ENCODE measurements around the gene DACT3. TPM values are rescaled to one million over a fixed set of nuclear protein-coding genes. Genes with fewer than 3 reads are reported as not detected.

The DACT3 gene
- total RNA-seq, 2 donors from 2014 or later = 0.99 to 4.4 TPM

DNA sequence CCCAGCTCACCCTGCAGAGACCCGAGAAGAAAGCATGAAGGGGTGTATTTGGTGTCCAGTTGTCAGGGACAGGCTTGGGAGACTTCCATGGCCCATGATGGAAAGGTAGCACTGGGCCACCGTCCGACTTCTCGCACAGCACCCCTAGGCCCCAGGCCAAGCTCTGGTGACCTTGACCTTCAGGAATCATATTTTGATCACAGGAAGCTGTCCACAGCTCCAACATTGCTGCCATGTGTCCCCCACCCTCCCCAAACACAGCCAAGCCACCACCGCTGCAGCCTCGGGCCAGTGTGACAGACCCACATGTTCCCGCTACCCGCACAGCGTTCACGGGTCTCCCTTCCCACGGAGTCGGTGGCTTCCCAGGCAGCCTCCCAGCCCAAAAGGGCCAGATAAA, 35.3 kb downstream of the DACT3 start:
- WGBS, 2 donors = 61 to 75% methylated on average over 5 to 12 of the region's 12 CpGs
- ATAC-seq (no peak), DNase-seq (no peak)
- no peaks in the 10 kb centered on the region for H3K27me3 ChIP-seq
- H3K27ac ChIP-seq = peak overlapping the region in 3 of 4 donors; percentile 15 to 61 (median 29)
- intact Hi-C loops (cut with DNase I) = no loop called here
- H3K4me1 ChIP-seq = peaks cover 5% of the 10 kb centered on the region
- H3K4me3 ChIP-seq = no peak overlapping the region
- no peaks in the 10 kb centered on the region for H3K9me3 ChIP-seq
- no peaks in the 10 kb centered on the region for H3K36me3 ChIP-seq (replicated peaks in 1 of 2; ENCODE audit: insufficient read depth in 1 of 2, low read depth in 2 of 2)
- TF ChIP-seq, protein P1, sequence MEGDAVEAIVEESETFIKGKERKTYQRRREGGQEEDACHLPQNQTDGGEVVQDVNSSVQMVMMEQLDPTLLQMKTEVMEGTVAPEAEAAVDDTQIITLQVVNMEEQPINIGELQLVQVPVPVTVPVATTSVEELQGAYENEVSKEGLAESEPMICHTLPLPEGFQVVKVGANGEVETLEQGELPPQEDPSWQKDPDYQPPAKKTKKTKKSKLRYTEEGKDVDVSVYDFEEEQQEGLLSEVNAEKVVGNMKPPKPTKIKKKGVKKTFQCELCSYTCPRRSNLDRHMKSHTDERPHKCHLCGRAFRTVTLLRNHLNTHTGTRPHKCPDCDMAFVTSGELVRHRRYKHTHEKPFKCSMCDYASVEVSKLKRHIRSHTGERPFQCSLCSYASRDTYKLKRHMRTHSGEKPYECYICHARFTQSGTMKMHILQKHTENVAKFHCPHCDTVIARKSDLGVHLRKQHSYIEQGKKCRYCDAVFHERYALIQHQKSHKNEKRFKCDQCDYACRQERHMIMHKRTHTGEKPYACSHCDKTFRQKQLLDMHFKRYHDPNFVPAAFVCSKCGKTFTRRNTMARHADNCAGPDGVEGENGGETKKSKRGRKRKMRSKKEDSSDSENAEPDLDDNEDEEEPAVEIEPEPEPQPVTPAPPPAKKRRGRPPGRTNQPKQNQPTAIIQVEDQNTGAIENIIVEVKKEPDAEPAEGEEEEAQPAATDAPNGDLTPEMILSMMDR (IDR thresholded peaks at IDR 0.05) = no peak
- TF ChIP-seq POLR2A (IDR thresholded peaks at IDR 0.05) = no peak

DNA sequence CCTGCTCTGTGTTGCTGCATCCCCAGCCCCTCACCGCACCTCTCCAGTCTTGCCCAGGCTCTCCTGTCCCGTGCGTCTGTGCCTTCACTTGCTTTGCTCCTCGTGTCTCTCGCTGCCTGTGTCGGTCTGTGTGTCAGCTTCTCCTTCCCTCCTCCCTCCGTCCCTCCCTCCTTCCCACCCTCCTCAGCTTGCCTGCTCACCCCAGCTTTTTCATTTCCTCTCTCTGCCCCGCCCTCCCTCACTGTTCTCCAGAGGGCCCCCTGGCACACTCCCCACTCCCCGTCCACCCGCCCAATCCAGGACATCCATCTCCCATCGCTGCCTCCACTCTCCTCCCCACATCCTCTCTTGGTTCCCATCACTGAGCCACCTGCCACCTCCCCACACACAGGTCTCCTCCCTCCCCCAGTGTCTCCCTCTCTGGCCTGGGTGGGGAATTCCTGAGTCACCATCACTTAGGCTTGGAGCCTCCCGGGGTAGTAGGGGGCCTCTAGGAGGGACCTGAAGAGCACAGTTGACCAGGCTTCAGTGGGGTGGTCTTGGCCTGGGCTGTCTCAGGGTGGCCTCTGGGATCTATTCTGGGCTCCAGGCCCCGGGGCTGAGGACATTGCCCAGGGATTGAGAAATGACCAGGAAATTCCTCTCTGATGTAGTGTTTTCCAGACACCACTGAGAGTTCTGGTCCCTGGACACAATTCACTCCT, 35.9 kb downstream of the DACT3 start, which contains the start of gene PTGIR:
TSS of gene PTGIR (minus strand) at position 132 of the 704 bp plus-strand sequence. CDS start 864 bp downstream, outside the sequence.
- 67 to 70% methylated on average over 13 of the region's 13 CpGs for WGBS, 2 donors

DNA sequence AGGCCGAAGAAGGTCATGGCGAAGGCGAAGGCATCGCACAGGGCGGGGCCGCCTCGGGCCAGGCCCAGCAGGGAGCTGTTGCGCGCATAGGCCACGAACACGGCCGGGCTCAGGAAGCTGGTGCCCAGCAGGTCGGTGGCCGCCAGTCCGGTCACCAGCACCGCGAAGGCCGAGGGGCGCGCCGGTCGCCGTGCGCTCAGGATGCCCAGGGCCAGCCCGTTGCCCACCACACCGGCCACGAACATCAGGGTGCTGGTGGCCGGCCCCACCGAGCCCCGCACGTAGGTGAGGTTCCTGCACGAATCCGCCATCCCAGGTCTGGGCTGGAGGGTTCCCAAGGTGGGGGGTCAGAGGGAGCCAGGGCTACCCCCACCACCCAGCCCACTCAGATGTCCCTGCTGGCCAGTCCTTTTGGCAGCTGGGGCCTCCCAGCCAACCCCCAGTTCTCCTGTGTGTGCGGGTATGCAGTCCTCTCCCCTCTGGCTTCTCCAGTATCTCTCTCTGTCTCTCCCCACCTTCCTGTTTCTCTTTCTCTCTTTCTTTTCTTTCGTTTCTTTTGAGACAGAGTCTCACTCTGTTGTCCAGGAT, 37.0 kb downstream of the DACT3 start:
- no peak for DNase-seq
- Histone ChIP-seq H3K4me1 (peaks cover 11% of the 10 kb centered on the region), H3K9me3 (no peaks in the 10 kb centered on the region), H3K36me3 (replicated peaks in 1 of 2; ENCODE audit: insufficient read depth in 1 of 2, low read depth in 2 of 2) (no peaks in the 10 kb centered on the region), H3K27me3 (no peaks in the 10 kb centered on the region), H3K27ac (peak overlapping the region in 1 of 4 donors; percentile 2), H3K4me3 (no peak overlapping the region)
- intact Hi-C loops (cut with DNase I) = no loop called here
- TF ChIP-seq, protein P1 (IDR thresholded peaks at IDR 0.05) = no peak
- no peak for TF ChIP-seq POLR2A (IDR thresholded peaks at IDR 0.05)
- ATAC-seq = no peak
- WGBS, 2 donors = 87 to 91% methylated on average over 11 to 23 of the region's 35 CpGs

More for the DNA sequence above, 35.9 kb downstream of the DACT3 start, which contains the start of gene PTGIR:
- no peaks in the 10 kb centered on the region for H3K27me3 ChIP-seq
- intact Hi-C loops (cut with DNase I) = no loop called here
- H3K4me3 ChIP-seq = no peak within 1 kb of the TSS
- H3K9me3 ChIP-seq = no peaks in the 10 kb centered on the region
- DNase-seq = peak in 3 of 4 donors; percentile 46 to 62 (median 54)
- peak in 2 of 3 donors; percentile 29 to 36 for TF ChIP-seq POLR2A (IDR thresholded peaks at IDR 0.05)
- TF ChIP-seq, protein P1 (IDR thresholded peaks at IDR 0.05) = no peak
- peak; percentile 46 for ATAC-seq
- H3K4me1 ChIP-seq = peaks cover 7% of the 10 kb centered on the region
- H3K27ac ChIP-seq = peak within 1 kb of the TSS in 3 of 4 donors; percentile 15 to 61 (median 29)
- H3K36me3 ChIP-seq (replicated peaks in 1 of 2; ENCODE audit: insufficient read depth in 1 of 2, low read depth in 2 of 2) = no peaks in the 10 kb centered on the region

DNA sequence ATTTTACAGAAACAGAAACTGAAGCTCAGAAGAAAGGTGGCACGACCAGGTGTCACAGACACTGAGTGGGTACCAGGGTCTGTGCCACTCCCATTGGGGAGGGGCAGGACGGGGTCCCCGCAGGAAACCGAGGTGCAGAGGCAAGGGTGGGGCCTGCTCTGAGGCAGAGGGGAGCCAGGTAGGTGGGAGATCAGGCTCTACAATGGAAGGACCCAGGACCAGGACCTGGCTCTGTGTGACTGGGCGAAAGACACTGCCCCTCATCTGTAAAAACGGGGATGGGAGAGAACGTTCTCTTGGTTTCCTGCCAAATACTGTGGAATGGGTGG, 38.9 kb downstream of the DACT3 start:
- Histone ChIP-seq H3K4me3 (no peak overlapping the region), H3K27ac (no peak overlapping the region), H3K9me3 (no peaks in the 10 kb centered on the region), H3K4me1 (peaks cover 30% of the 10 kb centered on the region), H3K36me3 (replicated peaks in 1 of 2; ENCODE audit: insufficient read depth in 1 of 2, low read depth in 2 of 2) (no peaks in the 10 kb centered on the region), H3K27me3 (no peaks in the 10 kb centered on the region)
- WGBS, 2 donors = 40 to 55% methylated on average over 7 of the region's 7 CpGs
- no peak for ATAC-seq
- no peak for DNase-seq
- intact Hi-C loops (cut with DNase I) = no loop called here
- TF ChIP-seq POLR2A (IDR thresholded peaks at IDR 0.05) = no peak
- TF ChIP-seq, protein P1 (IDR thresholded peaks at IDR 0.05) = no peak
